H1 (cell line): ENCODE data around the gene NUAK1. TPM values are rescaled to one million over a fixed set of nuclear protein-coding genes. Genes with fewer than 3 reads are reported as not detected.

Source experiments
- CTCF ChIA-PET: fragments of 300-600 bp; sonication (Branson Sonifier 250); formaldehyde crosslinking; loops from one replicate; lab custom pipeline; 2021; ENCODE audit not compliant: partially characterized antibody; lab: Charles Lee
- POLR2A ChIA-PET: fragments of 300-600 bp; sonication (Branson Sonifier 250); formaldehyde crosslinking; loops from one replicate; lab custom pipeline; 2021; ENCODE audit warnings: inconsistent platforms; ENCODE audit not compliant: partially characterized antibody; lab: Charles Lee
- DNase-seq, 2 experiments: peaks; one replicate each; pipeline versions ENCODE4 v3.0.0 to v3.0.0-alpha.2; 2010 to 2022; ENCODE audit warnings: low spot score in 2 of 2, low read depth in 1 of 2, mixed read lengths in 1 of 2
- FAIRE-seq: peaks from 2 replicates; lab custom pipeline; 2011; peaks lifted over from hg19 to GRCh38; lab: Jason Lieb, UNC
- H2AFZ ChIP-seq: 2 replicates; pipeline ENCODE4 v1.8.1; 2012; ENCODE audit warnings: low read length, inconsistent platforms
- H2AK5ac ChIP-seq: 2 replicates; pipeline ENCODE4 v1.6.1; 2013; ENCODE audit warnings: low read depth, low read length
- H2BK120ac ChIP-seq: replicated peaks from 2 replicates; pipeline ENCODE3; 2013; ENCODE audit warnings: low read depth, low read length, inconsistent platforms
- H2BK12ac ChIP-seq: 2 replicates; pipeline ENCODE4 v1.6.1; 2013; ENCODE audit warnings: low read depth, low read length
- H2BK15ac ChIP-seq: 2 replicates; pipeline ENCODE4 v1.6.1; 2013; ENCODE audit warnings: low read length
- H2BK20ac ChIP-seq: 2 replicates; pipeline ENCODE4 v1.6.1; 2013; ENCODE audit warnings: low read length
- H2BK5ac ChIP-seq: 2 replicates; pipeline ENCODE4 v1.6.1; 2013; ENCODE audit warnings: low read depth, low read length
- H3K14ac ChIP-seq: 2 replicates; pipeline ENCODE4 v1.6.1; 2013; ENCODE audit warnings: inconsistent platforms; ENCODE audit not compliant: insufficient read length
- H3K18ac ChIP-seq: 2 replicates; pipeline ENCODE4 v1.6.1; 2013; ENCODE audit warnings: low read length; ENCODE audit errors: extremely low read depth
- H3K23ac ChIP-seq: 2 replicates; pipeline ENCODE4 v1.6.1; 2013; ENCODE audit warnings: inconsistent platforms; ENCODE audit not compliant: insufficient read length
- H3K23me2 ChIP-seq: 2 replicates; pipeline ENCODE4 v1.6.1; 2013; ENCODE audit warnings: low read depth, low read length
- H3K27ac ChIP-seq: 2 replicates; pipeline ENCODE4 v1.6.1; 2011; ENCODE audit warnings: low read depth, low read length, inconsistent platforms
- H3K27me3 ChIP-seq, 4 experiments: replicated peaks in 1 of 4; 1 replicate in 1 of 4; 2 replicates in 3 of 4; pipeline versions ENCODE4 v1.6.1 to v1.8.1; 2011 to 2013; ENCODE audit warnings: low read length in 3 of 4, mild to moderate bottlenecking in 3 of 4, inconsistent platforms in 2 of 4, mixed read lengths in 2 of 4, moderate library complexity in 1 of 4; ENCODE audit not compliant: control insufficient read depth in 3 of 4, insufficient read depth in 3 of 4; ENCODE audit errors: extremely low read depth in 1 of 4
- H3K36me3 ChIP-seq, 4 experiments: 2 replicates each; pipeline versions ENCODE4 v1.6.1 to v1.8.1; 2011 to 2013; ENCODE audit warnings: mild to moderate bottlenecking in 4 of 4, low read length in 3 of 4, moderate library complexity in 2 of 4, control low read depth in 1 of 4, inconsistent platforms in 1 of 4; ENCODE audit not compliant: insufficient read depth in 4 of 4, control insufficient read depth in 2 of 4
- H3K4ac ChIP-seq: replicated peaks from 2 replicates; pipeline ENCODE3; 2013; ENCODE audit warnings: low read length, low read depth, mixed read lengths, inconsistent platforms; ENCODE audit not compliant: insufficient read length
- H3K4me1 ChIP-seq, 4 experiments: replicated peaks in 1 of 4; 1 replicate in 1 of 4; 2 replicates in 3 of 4; pipeline versions ENCODE4 v1.6.1 to v1.8.1; 2011 to 2013; ENCODE audit warnings: low read length in 3 of 4, inconsistent platforms in 2 of 4, mixed read lengths in 1 of 4; ENCODE audit not compliant: insufficient read depth in 4 of 4, control insufficient read depth in 3 of 4
- H3K4me2 ChIP-seq, 2 experiments: 2 replicates each; pipeline versions ENCODE4 v1.6.1 to v1.8.1; 2011 to 2013; ENCODE audit warnings: low read depth in 2 of 2, low read length in 2 of 2, control low read depth in 1 of 2, inconsistent platforms in 1 of 2, mild to moderate bottlenecking in 1 of 2; ENCODE audit not compliant: insufficient read depth in 1 of 2
- H3K4me3 ChIP-seq, 4 experiments: fragments of 200-600, 300-600 bp in 1 of 4; sonication (generic), shearing (Covaris generic), sonication (Bioruptor Twin) in 1 of 4; 2 replicates each; pipeline versions ENCODE4 v1.5.1 to v1.8.1; 2011 to 2016; ENCODE audit warnings: low read length in 4 of 4, low read depth in 3 of 4, control low read depth in 2 of 4, inconsistent platforms in 2 of 4, mild to moderate bottlenecking in 2 of 4, mixed read lengths in 1 of 4, moderate library complexity in 1 of 4; ENCODE audit not compliant: insufficient read depth in 2 of 4; ENCODE audit errors: extremely low read depth in 1 of 4
- H3K56ac ChIP-seq: replicated peaks from 2 replicates; pipeline ENCODE3; 2013; ENCODE audit warnings: low read depth, mild to moderate bottlenecking, mixed read lengths, low read length, inconsistent platforms; ENCODE audit not compliant: insufficient read length
- H3K79me1 ChIP-seq: 2 replicates; pipeline ENCODE4 v1.6.1; 2013; ENCODE audit warnings: low read depth, low read length, control low read depth
- H3K79me2 ChIP-seq, 2 experiments: 2 replicates each; pipeline versions ENCODE4 v1.6.1 to v1.8.1; 2012 to 2013; ENCODE audit warnings: low read length in 2 of 2, mild to moderate bottlenecking in 2 of 2, inconsistent platforms in 1 of 2; ENCODE audit not compliant: insufficient read depth in 2 of 2, control insufficient read depth in 1 of 2
- H3K9ac ChIP-seq, 4 experiments: replicated peaks in 1 of 4; 1 replicate in 1 of 4; 2 replicates in 3 of 4; pipeline versions ENCODE4 v1.6.1 to v1.8.1; 2011 to 2013; ENCODE audit warnings: low read depth in 3 of 4, low read length in 3 of 4, control low read depth in 2 of 4, mild to moderate bottlenecking in 2 of 4, moderate library complexity in 2 of 4, inconsistent platforms in 1 of 4; ENCODE audit errors: extremely low read depth in 1 of 4
- H3K9me3 ChIP-seq, 2 experiments: 2 replicates each; pipeline versions ENCODE4 v1.6.1 to v1.8.1; 2012 to 2013; ENCODE audit warnings: mild to moderate bottlenecking in 2 of 2, moderate library complexity in 2 of 2, control low read depth in 1 of 2, inconsistent platforms in 1 of 2, low read depth in 1 of 2, low read length in 1 of 2, mixed read lengths in 1 of 2; ENCODE audit not compliant: insufficient read depth in 2 of 2
- H4K20me1 ChIP-seq, 2 experiments: replicated peaks in 1 of 2; 2 replicates each; pipeline versions ENCODE3 to v1.8.1; 2011 to 2013; ENCODE audit warnings: inconsistent platforms in 2 of 2, low read length in 2 of 2, mild to moderate bottlenecking in 1 of 2; ENCODE audit not compliant: insufficient read depth in 2 of 2, control insufficient read depth in 1 of 2
- H4K5ac ChIP-seq: 2 replicates; pipeline ENCODE4 v1.6.1; 2013; ENCODE audit warnings: low read length, low read depth, mixed read lengths, inconsistent platforms; ENCODE audit not compliant: insufficient read length
- H4K8ac ChIP-seq: 2 replicates; pipeline ENCODE4 v1.8.0; 2013; ENCODE audit warnings: mild to moderate bottlenecking, moderate library complexity, low read length, inconsistent platforms; ENCODE audit not compliant: insufficient read depth; ENCODE audit errors: extremely low read depth
- H4K91ac ChIP-seq: replicated peaks from 2 replicates; pipeline ENCODE3; 2013; ENCODE audit warnings: low read length, mixed read lengths, inconsistent platforms; ENCODE audit not compliant: insufficient read length
- CBX5 ChIP-seq: fragments of 300-800, 300-1000 bp; sonication (generic); IDR thresholded peaks from 2 replicates; pipeline ENCODE4 v1.7.1; 2016; ENCODE audit warnings: antibody characterized with exemption, low read length, low read depth
- GABPA ChIP-seq: IDR thresholded peaks from 2 replicates; pipeline ENCODE4 v1.6.1; 2011; ENCODE audit warnings: mild to moderate bottlenecking, low read length, moderate library complexity, borderline replicate concordance; ENCODE audit not compliant: insufficient read depth
- NANOG ChIP-seq: IDR thresholded peaks from 2 replicates; pipeline ENCODE4 v1.6.1; 2011; ENCODE audit warnings: low read length, low read depth, mild to moderate bottlenecking, inconsistent platforms; ENCODE audit not compliant: insufficient read depth, poor library complexity, severe bottlenecking
- RAD21 ChIP-seq, 2 experiments: IDR thresholded peaks in 1 of 2; conservative IDR thresholded peaks in 1 of 2; 2 replicates each; pipeline ENCODE4 v1.6.1; 2011; ENCODE audit warnings: low read depth in 2 of 2, low read length in 2 of 2, improper control_type of control experiment in 1 of 2, inconsistent platforms in 1 of 2, mild to moderate bottlenecking in 1 of 2, moderate library complexity in 1 of 2
- SIRT6 ChIP-seq: IDR thresholded peaks from one replicate; pipeline ENCODE4 v1.7.1; 2012; ENCODE audit warnings: low read length, inconsistent platforms
- SRF ChIP-seq: IDR thresholded peaks from 2 replicates; pipeline ENCODE4 v1.6.1; 2011; ENCODE audit warnings: mild to moderate bottlenecking, low read depth, low read length, moderate library complexity
- TAF1 ChIP-seq: IDR thresholded peaks from 2 replicates; pipeline ENCODE4 v1.6.1; 2011; ENCODE audit warnings: mild to moderate bottlenecking, low read depth, low read length
- TCF12 ChIP-seq: IDR thresholded peaks from 2 replicates; pipeline ENCODE4 v1.6.1; 2011; ENCODE audit warnings: low read depth, mild to moderate bottlenecking, low read length
- YY1 ChIP-seq: IDR thresholded peaks from 2 replicates; pipeline ENCODE4 v1.6.1; 2011; ENCODE audit warnings: low read depth, mild to moderate bottlenecking, low read length
- ZNF274 ChIP-seq: IDR thresholded peaks from 2 replicates; pipeline ENCODE4 v1.7.0; 2012; ENCODE audit warnings: low read length, borderline replicate concordance; ENCODE audit errors: extremely low read depth
- WGBS, 2 experiments: shearing (Covaris generic) in 1 of 2; methylation state at CpG; one replicate each; pipeline versions ENCODE4 v1.1.6 to v1.1.7; 2013 to 2015; ENCODE audit warnings: low lambda C conversion rate in 2 of 2, mixed read lengths in 2 of 2, inconsistent platforms in 1 of 2, low coverage in 1 of 2, missing lambda C conversion rate in 1 of 2; ENCODE audit not compliant: insufficient replicate concordance in 2 of 2, insufficient coverage in 1 of 2, insufficient read length in 1 of 2; ENCODE audit errors: extremely low coverage in 1 of 2, missing lambda C conversion rate in 1 of 2; 5-methylcytosine and 5-hydroxymethylcytosine counted together
- polyA plus RNA-seq, 7 experiments: library from polyadenylated mRNA; depleted of rRNA in 3 of 7; stranded (reverse) in 5 of 7; unstranded in 2 of 7; fragments of >200 nt in 5 of 7; fragments of 200-250 nt in 2 of 7; gene quantifications; 1 replicate in 5 of 7; 2 replicates in 1 of 7; 4 replicates in 1 of 7; pipeline versions ENCODE4 v1.2.1 to v1.2.3, GENCODE V29; 2011 to 2013; ENCODE audit warnings: missing spikeins in 2 of 7, mixed read lengths in 2 of 7
- total RNA-seq: library from RNA; stranded (reverse); fragmentation: NEBNext Ultra II Directional; extraction: Animal tissue kit (Norgen Biotek cat#: 25700); gene quantifications from 2 replicates; pipeline ENCODE4 v1.2.1, GENCODE V29; 2021
- TF ChIP-seq, protein P1 (sequence below): IDR thresholded peaks from 2 replicates; pipeline ENCODE4 v1.6.1; 2011; ENCODE audit warnings: low read length, improper control_type of control experiment

The NUAK1 gene
- total and polyA plus RNA-seq, 2 of the 8 experiments (the other 6 are each of a cell fraction or from before 2014, with no cell fraction given): 6.7 to 18.2 TPM

DNA sequence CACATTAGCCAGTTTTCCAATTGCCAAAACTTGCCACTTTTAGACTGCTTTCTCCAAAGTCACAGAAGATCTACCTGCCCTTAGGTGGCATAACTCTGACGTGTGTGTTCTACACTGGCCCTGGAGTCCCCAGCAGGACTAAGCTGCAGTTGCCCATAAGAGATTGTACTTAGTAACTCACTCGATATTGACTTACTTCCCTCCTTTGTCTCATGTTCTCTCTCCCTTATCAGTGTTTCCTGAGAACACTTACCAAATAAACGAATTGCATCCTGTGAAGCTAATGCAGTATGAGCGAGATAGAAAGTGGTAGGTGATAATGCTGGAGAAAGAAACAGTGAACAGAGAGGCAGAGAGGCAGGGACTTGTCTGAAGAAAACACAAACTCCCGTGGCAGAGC lies 117.2 kb downstream of the NUAK1 start:
- no peaks in the 10 kb centered on the region for H3K4me1 ChIP-seq
- H4K8ac ChIP-seq: no peak overlapping the region
- no peaks in the 10 kb centered on the region; the same call in 1 of the 2 replicates for H3K23me2 ChIP-seq
- no peak overlapping the region for H3K27ac ChIP-seq
- no peak overlapping the region for H2BK15ac ChIP-seq
- DNase-seq: no peak
- no peak overlapping the region for H3K4me3 ChIP-seq
- 92% methylated on average over 5 of the region's 5 CpGs; no CpG with 5 or more reads in 1 of the 2 experiments for WGBS, 2 experiments
- no peaks in the 10 kb centered on the region for H4K20me1 ChIP-seq
- H2AK5ac ChIP-seq: no peak overlapping the region
- no peaks in the 10 kb centered on the region for H3K27me3 ChIP-seq
- H3K4ac ChIP-seq: no peak overlapping the region
- H3K23ac ChIP-seq: no peak overlapping the region
- no peak overlapping the region for H3K56ac ChIP-seq
- no peak overlapping the region for H2AFZ ChIP-seq
- no peak overlapping the region for H3K9ac ChIP-seq
- ChIA-PET POLR2A (no interaction called here), CTCF (interaction anchor here (0.9 to 2.1 kb wide), 3 partner anchors 9 to 601 kb away, joined by 3 to 5 read pairs (median 5); no protein-coding TSS in a partner anchor)
- no peak overlapping the region for H4K91ac ChIP-seq
- no peak overlapping the region for H3K18ac ChIP-seq
- no peak overlapping the region for H2BK120ac ChIP-seq
- H2BK20ac ChIP-seq: no peak overlapping the region
- H3K79me1 ChIP-seq: no peaks in the 10 kb centered on the region
- no peak overlapping the region for H3K4me2 ChIP-seq
- no peak overlapping the region for H2BK5ac ChIP-seq
- no peak overlapping the region for H2BK12ac ChIP-seq
- H3K79me2 ChIP-seq: no peaks in the 10 kb centered on the region
- H3K9me3 ChIP-seq: peaks cover 15 to 21% of the 10 kb centered on the region in 2 experiments
- peaks cover 0 to 4% (median 0%) of the 10 kb centered on the region in 4 experiments; a peak in 3 of 8 replicates for H3K36me3 ChIP-seq
- H3K14ac ChIP-seq: no peak overlapping the region
- no peak overlapping the region for H4K5ac ChIP-seq
- no peak for FAIRE-seq
- TF ChIP-seq ZNF274 (no peak), NANOG (no peak), TAF1 (no peak), TCF12 (no peak), CBX5 (no peak), YY1 (no peak), SIRT6 (no peak), RAD21 (IDR thresholded peaks at IDR 0.05 in 1 of 2, conservative IDR thresholded peaks at IDR 0.05 in 1 of 2; ENCODE audit: low read depth in 2 of 2, low read length in 2 of 2) (no peak), SRF (no peak), GABPA (no peak)
- TF ChIP-seq, protein P1, sequence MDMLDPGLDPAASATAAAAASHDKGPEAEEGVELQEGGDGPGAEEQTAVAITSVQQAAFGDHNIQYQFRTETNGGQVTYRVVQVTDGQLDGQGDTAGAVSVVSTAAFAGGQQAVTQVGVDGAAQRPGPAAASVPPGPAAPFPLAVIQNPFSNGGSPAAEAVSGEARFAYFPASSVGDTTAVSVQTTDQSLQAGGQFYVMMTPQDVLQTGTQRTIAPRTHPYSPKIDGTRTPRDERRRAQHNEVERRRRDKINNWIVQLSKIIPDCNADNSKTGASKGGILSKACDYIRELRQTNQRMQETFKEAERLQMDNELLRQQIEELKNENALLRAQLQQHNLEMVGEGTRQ: no peak
